ENCODE data around the gene C17orf113.

GRCh38 chr17:42002175-42002791 is 48.1 kb downstream of the C17orf113 start:
- no peak for TF ChIP-seq CTCF (IDR thresholded peaks at IDR 0.05)
- no peak for TF ChIP-seq POLR2A (IDR thresholded peaks at IDR 0.05)
- TF ChIP-seq POLR2AphosphoS5 (IDR thresholded peaks at IDR 0.05) = no peak
- no peak for TF ChIP-seq EP300 (IDR thresholded peaks at IDR 0.05; ENCODE audit: low read depth)
